Measurements from ENCODE around the gene CC2D1B. TPM values are rescaled to one million over a fixed set of nuclear protein-coding genes. Genes with fewer than 3 reads are reported as not detected.
"Not testable (repeated sequence)": the region's sequence is repeated elsewhere in the genome, so short reads cannot be mapped to it uniquely, and the experiment has no call there.

CC2D1B gene
- 10 to 100 TPM; 16.3 to 18.5 TPM for total RNA-seq
- long read RNA-seq, partial matches to known transcripts, result 3 of 5 reads
- long read RNA-seq, other reads (novel, unspliced or antisense), result 1 of 5 reads

- DNase-seq (peak; percentile 99), ATAC-seq (peak; percentile 97)
- intact Hi-C loops (cut with DNase I), result no loop called here
Observed at GRCh38 chr1:52365746-52366516, at the start of gene CC2D1B. CC2D1B (minus strand) TSS chr1:52366205; CDS start chr1:52364620, 1,585 bp downstream.

GRCh38 chr1:52414942-52415341 lies 48.9 kb upstream of the CC2D1B start:
- DNase-seq (no peak), ATAC-seq (no peak)
- intact Hi-C loops (cut with DNase I), result no loop called here

- DNase-seq (no peak), ATAC-seq (no peak)
- intact Hi-C loops (cut with DNase I), result no loop called here
Observed at GRCh38 chr1:52413410-52413989, 47.5 kb upstream of the CC2D1B start.

- ATAC-seq (no peak), DNase-seq (no peak)
- intact Hi-C loops (cut with DNase I), result no loop called here
Observed at GRCh38 chr1:52404975-52405338, 39.0 kb upstream of the CC2D1B start.

- intact Hi-C loops (cut with DNase I), result no loop called here
- DNase-seq (peak; percentile 98), ATAC-seq (peak; percentile 100)
Observed at GRCh38 chr1:52404116-52404974, 38.3 kb upstream of the CC2D1B start, which contains the start of the genes ORC1 and PRPF38A. ORC1 (minus strand) TSS chr1:52404423; CDS start chr1:52402223, 2,200 bp downstream. PRPF38A (plus strand) TSS chr1:52404602; CDS start chr1:52404750, 148 bp downstream.

- DNase-seq, result no peak
- ATAC-seq, result peak in 1 of 2 donors; percentile 34
- intact Hi-C loops (cut with DNase I), result no loop called here
Observed at GRCh38 chr1:52403566-52404115, 37.6 kb upstream of the CC2D1B start.

GRCh38 chr1:52402860-52403240 lies 36.8 kb upstream of the CC2D1B start:
- DNase-seq (no peak), ATAC-seq (no peak)
- intact Hi-C loops (cut with DNase I), result no loop called here

GRCh38 chr1:52400131-52400530 lies 34.1 kb upstream of the CC2D1B start:
- DNase-seq, result no peak
- intact Hi-C loops (cut with DNase I), result no loop called here
- ATAC-seq, result no peak

- intact Hi-C loops (cut with DNase I), result no loop called here
- ATAC-seq, result no peak
- no peak for DNase-seq
Observed at GRCh38 chr1:52399629-52400028, 33.6 kb upstream of the CC2D1B start.

GRCh38 chr1:52393174-52393573 lies 27.2 kb upstream of the CC2D1B start:
- no peak for DNase-seq
- no peak for ATAC-seq
- intact Hi-C loops (cut with DNase I), result no loop called here

- no peak for ATAC-seq
- intact Hi-C loops (cut with DNase I), result no loop called here
- no peak for DNase-seq
Observed at GRCh38 chr1:52386458-52386857, 20.5 kb upstream of the CC2D1B start.

GRCh38 chr1:52385376-52385775 lies 19.4 kb upstream of the CC2D1B start:
- no peak for DNase-seq
- no peak for ATAC-seq
- intact Hi-C loops (cut with DNase I), result no loop called here

- ATAC-seq; DNase-seq; intact Hi-C loops (cut with DNase I): not testable (repeated sequence)
Observed at GRCh38 chr1:52369851-52370250, 3.8 kb upstream of the CC2D1B start.

- DNase-seq, result peak; percentile 56
- intact Hi-C loops (cut with DNase I), result no loop called here
- ATAC-seq, result no peak
Observed at GRCh38 chr1:52368383-52369172, 2.6 kb upstream of the CC2D1B start.

GRCh38 chr1:52367272-52367671 lies 1.3 kb upstream of the CC2D1B start:
- DNase-seq, result no peak
- no peak for ATAC-seq
- intact Hi-C loops (cut with DNase I), result no loop called here

- DNase-seq (no peak), ATAC-seq (no peak)
- intact Hi-C loops (cut with DNase I), result no loop called here
Observed at GRCh38 chr1:52366517-52366827, 467 bp upstream of the CC2D1B start.

- DNase-seq, result peak; percentile 72
- intact Hi-C loops (cut with DNase I), result no loop called here
- peak; percentile 4 to 48 for ATAC-seq
Observed at GRCh38 chr1:52365071-52365745, 797 bp downstream of the CC2D1B start.

GRCh38 chr1:52364235-52364839 lies 1.7 kb downstream of the CC2D1B start:
- no peak for DNase-seq
- no peak for ATAC-seq
- intact Hi-C loops (cut with DNase I), result no loop called here
